ENCODE data around the gene AOX1.

GRCh38 chr2:200624026-200624425, 38.2 kb downstream of the AOX1 start:
- TF ChIP-seq, protein P1, sequence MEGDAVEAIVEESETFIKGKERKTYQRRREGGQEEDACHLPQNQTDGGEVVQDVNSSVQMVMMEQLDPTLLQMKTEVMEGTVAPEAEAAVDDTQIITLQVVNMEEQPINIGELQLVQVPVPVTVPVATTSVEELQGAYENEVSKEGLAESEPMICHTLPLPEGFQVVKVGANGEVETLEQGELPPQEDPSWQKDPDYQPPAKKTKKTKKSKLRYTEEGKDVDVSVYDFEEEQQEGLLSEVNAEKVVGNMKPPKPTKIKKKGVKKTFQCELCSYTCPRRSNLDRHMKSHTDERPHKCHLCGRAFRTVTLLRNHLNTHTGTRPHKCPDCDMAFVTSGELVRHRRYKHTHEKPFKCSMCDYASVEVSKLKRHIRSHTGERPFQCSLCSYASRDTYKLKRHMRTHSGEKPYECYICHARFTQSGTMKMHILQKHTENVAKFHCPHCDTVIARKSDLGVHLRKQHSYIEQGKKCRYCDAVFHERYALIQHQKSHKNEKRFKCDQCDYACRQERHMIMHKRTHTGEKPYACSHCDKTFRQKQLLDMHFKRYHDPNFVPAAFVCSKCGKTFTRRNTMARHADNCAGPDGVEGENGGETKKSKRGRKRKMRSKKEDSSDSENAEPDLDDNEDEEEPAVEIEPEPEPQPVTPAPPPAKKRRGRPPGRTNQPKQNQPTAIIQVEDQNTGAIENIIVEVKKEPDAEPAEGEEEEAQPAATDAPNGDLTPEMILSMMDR (IDR thresholded peaks at IDR 0.05; ENCODE audit: low read depth, low read length, missing input control) = no peak
- no peak for TF ChIP-seq ATF3 (IDR thresholded peaks at IDR 0.05)
- no peak for TF ChIP-seq SP1 (IDR thresholded peaks at IDR 0.05)

Data from liver (tissue), 3 donors.